Measurements from ENCODE around the gene TFF1. TPM values are rescaled to one million over a fixed set of nuclear protein-coding genes. Genes with fewer than 3 reads are reported as not detected.

TFF1 gene
- total and polyA plus RNA-seq, 2 of the 4 experiments (the other 2 are of a cell fraction): not detected

DNA sequence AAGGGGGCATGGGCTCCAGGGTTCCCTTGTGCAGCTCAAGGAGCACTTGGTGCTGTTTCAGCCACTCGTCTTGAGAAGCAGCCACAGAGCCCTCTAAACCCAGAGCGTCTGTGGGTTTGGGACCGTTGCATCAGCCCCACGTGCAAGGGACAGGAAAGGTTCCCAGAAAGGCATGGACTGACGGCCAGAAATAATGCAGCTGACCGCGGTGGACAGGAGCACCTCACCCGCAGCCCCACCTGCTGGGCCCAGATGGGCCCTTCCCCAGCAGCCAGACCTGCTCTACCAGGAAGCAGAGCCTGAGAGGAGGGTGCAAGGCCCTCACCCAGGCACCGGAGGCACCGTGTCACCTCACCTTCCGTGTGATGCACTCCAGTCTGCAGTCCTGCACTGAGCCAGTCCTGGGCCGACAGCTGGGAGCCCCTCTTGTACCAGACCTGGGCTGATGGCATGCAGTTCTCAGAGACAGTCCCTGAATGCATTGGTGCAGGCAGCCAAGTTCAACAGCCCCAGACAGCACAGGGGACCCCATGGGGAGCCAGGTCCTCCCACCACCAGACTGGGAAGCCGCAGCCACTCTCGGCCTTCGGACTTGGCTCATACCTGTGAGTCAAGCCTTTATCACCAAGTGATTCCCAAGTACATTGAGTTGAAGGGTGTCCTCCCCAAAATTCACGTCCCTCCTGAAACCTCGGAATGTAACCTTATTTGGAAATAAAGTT lies 46.3 kb downstream of the TFF1 start:
- Histone ChIP-seq H4K5ac (ENCODE audit: low read depth, low read length) (no peak overlapping the region), H3K9ac (ENCODE audit: low read depth, low read length) (no peak overlapping the region), H2AK9ac (replicated peaks; ENCODE audit: low read depth, low read length, poor library complexity) (no peak overlapping the region), H2AK5ac (ENCODE audit: low read depth, low read length) (no peak overlapping the region), H3K9me3 (ENCODE audit: control insufficient read depth, insufficient read depth, low read length) (no peaks in the 10 kb centered on the region), H2BK15ac (ENCODE audit: low read depth, low read length) (no peak overlapping the region), H3K14ac (replicated peaks; ENCODE audit: low read depth, low read length) (no peak overlapping the region), H3K9me1 (ENCODE audit: insufficient read depth, low read length) (no peaks in the 10 kb centered on the region), H2AFZ (replicated peaks; ENCODE audit: low read length, poor library complexity) (no peak overlapping the region), H3K79me1 (ENCODE audit: low read depth in 1 of 2, low read length in 2 of 2) (no peaks in the 10 kb centered on the region), H4K8ac (ENCODE audit: low read depth in 2 of 2, low read length in 2 of 2) (no peak overlapping the region), H3K23ac (ENCODE audit: low read depth, low read length) (no peak overlapping the region), H3K56ac (ENCODE audit: extremely low read depth, insufficient read depth, low read length) (no peak overlapping the region), H3K27ac (ENCODE audit: insufficient read depth, low read length) (no peak overlapping the region), H3K4ac (ENCODE audit: low read depth, low read length) (no peak overlapping the region), H3K27me3 (ENCODE audit: control insufficient read depth, insufficient read depth, low read length) (peaks cover 31% of the 10 kb centered on the region), H2BK120ac (ENCODE audit: low read depth, low read length) (no peak overlapping the region), H2BK20ac (ENCODE audit: low read depth, low read length) (no peak overlapping the region), H4K91ac (ENCODE audit: insufficient read depth, low read depth, low read length) (no peak overlapping the region), H3K18ac (ENCODE audit: low read depth, low read length) (no peak overlapping the region), H2BK5ac (ENCODE audit: low read depth, low read length, poor library complexity, severe bottlenecking) (no peak overlapping the region), H4K20me1 (ENCODE audit: insufficient read depth, low read length) (no peaks in the 10 kb centered on the region; the same call in 1 of the 2 replicates), H3K4me2 (ENCODE audit: low read depth, low read length) (no peak overlapping the region), H3K36me3 (ENCODE audit: control insufficient read depth, insufficient read depth, low read length) (no peaks in the 10 kb centered on the region), H3K4me3 (ENCODE audit: insufficient read depth, low read depth, low read length) (no peak overlapping the region), H3K4me1 (ENCODE audit: control insufficient read depth, insufficient read depth, low read length) (no peaks in the 10 kb centered on the region)
- intact Hi-C loops (cut with micrococcal nuclease) (no loop called here), in situ Hi-C loops (cut with MboI; ENCODE audit: low sequenced_read_pairs) (no loop called here), dilution Hi-C loops (cut with HindIII; ENCODE audit: low sequenced_read_pairs, unreplicated experiment) (no loop called here)
- TF ChIP-seq CEBPB (IDR thresholded peaks at IDR 0.05; ENCODE audit: low read depth, low read length): no peak
- TF ChIP-seq RFX5 (IDR thresholded peaks at IDR 0.05; ENCODE audit: low read depth, low read length): no peak
- TF ChIP-seq MAZ (IDR thresholded peaks at IDR 0.05; ENCODE audit: borderline replicate concordance, low read depth, low read length): no peak
- no peak for TF ChIP-seq POLR2A (IDR thresholded peaks at IDR 0.05; ENCODE audit: low read depth, low read length)
- no peak for TF ChIP-seq CHD1 (IDR thresholded peaks at IDR 0.05; ENCODE audit: low read depth, low read length)
- TF ChIP-seq, protein P1, sequence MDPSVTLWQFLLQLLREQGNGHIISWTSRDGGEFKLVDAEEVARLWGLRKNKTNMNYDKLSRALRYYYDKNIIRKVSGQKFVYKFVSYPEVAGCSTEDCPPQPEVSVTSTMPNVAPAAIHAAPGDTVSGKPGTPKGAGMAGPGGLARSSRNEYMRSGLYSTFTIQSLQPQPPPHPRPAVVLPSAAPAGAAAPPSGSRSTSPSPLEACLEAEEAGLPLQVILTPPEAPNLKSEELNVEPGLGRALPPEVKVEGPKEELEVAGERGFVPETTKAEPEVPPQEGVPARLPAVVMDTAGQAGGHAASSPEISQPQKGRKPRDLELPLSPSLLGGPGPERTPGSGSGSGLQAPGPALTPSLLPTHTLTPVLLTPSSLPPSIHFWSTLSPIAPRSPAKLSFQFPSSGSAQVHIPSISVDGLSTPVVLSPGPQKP (IDR thresholded peaks at IDR 0.05; ENCODE audit: borderline replicate concordance, low read depth, low read length): no peak
- TF ChIP-seq SMC3 (IDR thresholded peaks at IDR 0.05; ENCODE audit: low read depth, low read length): no peak
- no peak for TF ChIP-seq FOS (IDR thresholded peaks at IDR 0.05; ENCODE audit: low read depth, low read length)
- TF ChIP-seq RCOR1 (IDR thresholded peaks at IDR 0.05; ENCODE audit: insufficient replicate concordance, low read length): no peak
- TF ChIP-seq RAD21 (IDR thresholded peaks at IDR 0.05; ENCODE audit: low read length): no peak
- TF ChIP-seq NFE2L2 (IDR thresholded peaks at IDR 0.05; ENCODE audit: low read depth, low read length): no peak
- no TSS peak for BruUV-seq (replicated peaks)
- 58% methylated on average over 8 of the region's 17 CpGs; no CpG with 5 or more reads in 1 of the 2 experiments for WGBS, 2 experiments (ENCODE audit: extremely low coverage in 2 of 2, insufficient read length in 1 of 2)
- ChIA-PET CTCF (interaction anchor here (0.6 kb wide), 1 partner anchor 13 kb away, joined by 3 read pairs; no protein-coding TSS in a partner anchor), POLR2A (ENCODE audit: unreplicated experiment) (no interaction called here)
- no peak for ATAC-seq (ENCODE audit: low read depth)
- DNase-seq: no peak
